HepG2 (cell line): ENCODE data around the gene CDC42EP1. TPM values are rescaled to one million over a fixed set of nuclear protein-coding genes. Genes with fewer than 3 reads are reported as not detected.

Source experiments
- GFI1 ChIP-seq: sonication (generic); formaldehyde crosslinking; IDR thresholded peaks from 2 replicates; pipeline ENCODE4 v1.5.0; 2020; ENCODE audit warnings: missing genetic modification reagents, mild to moderate bottlenecking, borderline replicate concordance
- NFE2L2 ChIP-seq: fragments of 150-350 bp; IDR thresholded peaks from 2 replicates; pipeline ENCODE4 v1.6.1; 2014; ENCODE audit warnings: low read length
- NONO ChIP-seq, 2 experiments: fragments of 450-650 bp in 1 of 2; sonication (generic) in 1 of 2; formaldehyde crosslinking in 1 of 2; IDR thresholded peaks in 1 of 2; conservative IDR thresholded peaks in 1 of 2; 2 replicates each; pipeline versions ENCODE4 v1.6.1 to v1.8.0; 2017 to 2022; ENCODE audit warnings: mild to moderate bottlenecking in 1 of 2, missing genetic modification reagents in 1 of 2, moderate library complexity in 1 of 2
- SAFB2 ChIP-seq: sonication (generic); formaldehyde crosslinking; IDR thresholded peaks from 2 replicates; pipeline ENCODE4 v1.5.1; 2020; ENCODE audit warnings: missing genetic modification reagents, low read depth, mild to moderate bottlenecking, borderline replicate concordance
- SUZ12 ChIP-seq: fragments of 150-350 bp; IDR thresholded peaks from 2 replicates; pipeline ENCODE4 v1.6.1; 2014; ENCODE audit warnings: low read depth, low read length
- ZBTB46 ChIP-seq: sonication (generic); formaldehyde crosslinking; IDR thresholded peaks from 2 replicates; pipeline ENCODE4 v1.4.0; 2020; ENCODE audit warnings: mild to moderate bottlenecking, missing genetic modification reagents, borderline replicate concordance
- ZNF160 ChIP-seq: sonication (generic); formaldehyde crosslinking; IDR thresholded peaks from 2 replicates; pipeline ENCODE4 v1.8.0; 2022; ENCODE audit warnings: mild to moderate bottlenecking, inconsistent platforms, missing genetic modification reagents
- ZNF326 ChIP-seq: sonication (generic); formaldehyde crosslinking; IDR thresholded peaks from 2 replicates; pipeline ENCODE4 v1.4.0; 2020; ENCODE audit warnings: missing genetic modification reagents, borderline replicate concordance
- ZNF670 ChIP-seq: sonication (generic); formaldehyde crosslinking; IDR thresholded peaks from 2 replicates; pipeline ENCODE4 v1.8.0; 2022; ENCODE audit warnings: mild to moderate bottlenecking, missing genetic modification reagents, borderline replicate concordance
- ZNF773 ChIP-seq: sonication (generic); formaldehyde crosslinking; IDR thresholded peaks from 2 replicates; pipeline ENCODE4 v1.4.0; 2020; ENCODE audit warnings: missing genetic modification reagents, borderline replicate concordance
- ZNF841 ChIP-seq: sonication (generic); formaldehyde crosslinking; IDR thresholded peaks from 2 replicates; pipeline ENCODE4 v1.8.1; 2023; ENCODE audit warnings: missing genetic modification reagents, borderline replicate concordance
- ZSCAN12 ChIP-seq: sonication (generic); formaldehyde crosslinking; IDR thresholded peaks from 2 replicates; pipeline ENCODE4 v1.9.0; 2021; ENCODE audit warnings: mild to moderate bottlenecking, missing genetic modification reagents
- polyA plus RNA-seq, 8 experiments: library from polyadenylated mRNA; depleted of rRNA in 3 of 8; stranded (reverse) in 7 of 8; unstranded in 1 of 8; fragments of >200 nt; fragmentation: Illumina TruSeq in 4 of 8; extraction: Trizol in 4 of 8; gene quantifications; 2 replicates each; pipeline versions ENCODE4 v1.2.1 to v1.2.3, GENCODE V29; 2011 to 2016; ENCODE audit warnings: low read depth in 4 of 8, missing spikeins in 1 of 8, mixed read lengths in 1 of 8; ENCODE audit not compliant: insufficient read depth in 1 of 8
- total RNA-seq, 5 experiments: library from RNA; depleted of rRNA; stranded (reverse); fragments of >200 nt; fragmentation: Illumina TruSeq; extraction: Trizol; gene quantifications; 2 replicates each; pipeline ENCODE4 v1.2.3, GENCODE V29; 2016; ENCODE audit warnings: low read depth in 1 of 5
- TF ChIP-seq, protein P1 (sequence below): sonication (generic); formaldehyde crosslinking; IDR thresholded peaks from 2 replicates; pipeline ENCODE4 v1.9.0; 2021; ENCODE audit warnings: missing genetic modification reagents, borderline replicate concordance
- TF ChIP-seq, protein P2 (sequence below): sonication (generic); formaldehyde crosslinking; IDR thresholded peaks from 2 replicates; pipeline ENCODE4 v1.4.0; 2020; ENCODE audit warnings: mild to moderate bottlenecking, missing genetic modification reagents
- TF ChIP-seq, protein P3 (sequence below), 2 experiments: sonication (generic) in 1 of 2; formaldehyde crosslinking in 1 of 2; IDR thresholded peaks; 2 replicates each; pipeline versions ENCODE4 v1.4.0 to v1.6.1; 2018 to 2020; ENCODE audit warnings: missing genetic modification reagents in 2 of 2, borderline replicate concordance in 1 of 2, low read depth in 1 of 2, mild to moderate bottlenecking in 1 of 2, missing biosample characterization in 1 of 2

Gene CDC42EP1
- total and polyA plus RNA-seq, 2 of the 13 experiments (the other 11 are each of a cell fraction or from before 2014, with no cell fraction given): 17.1 to 29.5 TPM

DNA sequence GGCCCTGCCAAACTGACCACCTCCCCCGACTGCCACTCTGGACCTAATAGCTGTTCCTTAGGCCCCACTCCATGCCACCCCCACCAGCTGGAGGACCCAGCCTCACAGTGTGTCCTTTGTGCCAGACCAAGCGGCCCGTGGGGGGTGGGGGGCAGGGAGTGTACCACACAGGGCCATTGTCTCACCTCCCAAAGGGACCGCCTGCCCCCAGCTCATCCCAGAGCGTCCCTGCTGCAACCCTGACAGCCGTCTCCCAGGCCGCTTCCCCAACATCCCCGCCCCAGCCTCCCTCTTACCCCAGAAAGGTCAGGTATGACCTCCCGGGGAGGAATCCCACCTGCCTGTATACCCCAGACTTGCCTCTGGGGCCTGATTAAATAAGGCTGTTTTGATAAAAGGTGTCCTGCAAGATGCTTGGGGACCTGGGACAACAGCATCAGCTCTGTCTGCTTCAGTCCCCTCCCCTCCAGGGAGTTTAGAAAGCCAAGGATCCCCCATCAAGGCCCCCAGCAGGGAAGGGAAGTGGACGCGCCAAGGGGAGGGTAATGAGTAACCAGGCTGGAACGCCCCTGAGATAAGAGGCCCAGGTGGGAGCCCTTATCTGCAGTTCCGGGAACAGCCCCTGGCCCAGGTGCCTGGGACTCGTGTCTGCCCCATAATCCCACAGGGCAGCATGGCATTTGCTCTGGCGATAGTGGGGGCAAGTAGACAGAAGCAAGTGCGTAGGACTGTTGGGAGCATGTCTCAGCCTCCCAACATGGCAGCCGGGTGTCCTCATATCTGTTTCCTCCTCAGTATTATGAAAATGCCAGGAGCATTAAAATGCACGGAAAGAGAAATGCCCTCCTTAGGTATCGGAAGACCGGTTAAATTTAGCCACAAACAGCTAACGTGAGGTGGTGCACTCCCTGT lies 9.0 kb downstream of the CDC42EP1 start (continued):
- TF ChIP-seq, protein P1, sequence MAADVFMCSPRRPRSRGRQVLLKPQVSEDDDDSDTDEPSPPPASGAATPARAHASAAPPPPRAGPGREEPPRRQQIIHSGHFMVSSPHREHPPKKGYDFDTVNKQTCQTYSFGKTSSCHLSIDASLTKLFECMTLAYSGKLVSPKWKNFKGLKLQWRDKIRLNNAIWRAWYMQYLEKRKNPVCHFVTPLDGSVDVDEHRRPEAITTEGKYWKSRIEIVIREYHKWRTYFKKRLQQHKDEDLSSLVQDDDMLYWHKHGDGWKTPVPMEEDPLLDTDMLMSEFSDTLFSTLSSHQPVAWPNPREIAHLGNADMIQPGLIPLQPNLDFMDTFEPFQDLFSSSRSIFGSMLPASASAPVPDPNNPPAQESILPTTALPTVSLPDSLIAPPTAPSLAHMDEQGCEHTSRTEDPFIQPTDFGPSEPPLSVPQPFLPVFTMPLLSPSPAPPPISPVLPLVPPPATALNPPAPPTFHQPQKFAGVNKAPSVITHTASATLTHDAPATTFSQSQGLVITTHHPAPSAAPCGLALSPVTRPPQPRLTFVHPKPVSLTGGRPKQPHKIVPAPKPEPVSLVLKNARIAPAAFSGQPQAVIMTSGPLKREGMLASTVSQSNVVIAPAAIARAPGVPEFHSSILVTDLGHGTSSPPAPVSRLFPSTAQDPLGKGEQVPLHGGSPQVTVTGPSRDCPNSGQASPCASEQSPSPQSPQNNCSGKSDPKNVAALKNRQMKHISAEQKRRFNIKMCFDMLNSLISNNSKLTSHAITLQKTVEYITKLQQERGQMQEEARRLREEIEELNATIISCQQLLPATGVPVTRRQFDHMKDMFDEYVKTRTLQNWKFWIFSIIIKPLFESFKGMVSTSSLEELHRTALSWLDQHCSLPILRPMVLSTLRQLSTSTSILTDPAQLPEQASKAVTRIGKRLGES (CRISPR knock-in tag): no peak; the same call in 1 of the 2 replicates
- TF ChIP-seq NFE2L2: no peak
- no peak for TF ChIP-seq ZNF773 (CRISPR knock-in tag)
- TF ChIP-seq, protein P2, sequence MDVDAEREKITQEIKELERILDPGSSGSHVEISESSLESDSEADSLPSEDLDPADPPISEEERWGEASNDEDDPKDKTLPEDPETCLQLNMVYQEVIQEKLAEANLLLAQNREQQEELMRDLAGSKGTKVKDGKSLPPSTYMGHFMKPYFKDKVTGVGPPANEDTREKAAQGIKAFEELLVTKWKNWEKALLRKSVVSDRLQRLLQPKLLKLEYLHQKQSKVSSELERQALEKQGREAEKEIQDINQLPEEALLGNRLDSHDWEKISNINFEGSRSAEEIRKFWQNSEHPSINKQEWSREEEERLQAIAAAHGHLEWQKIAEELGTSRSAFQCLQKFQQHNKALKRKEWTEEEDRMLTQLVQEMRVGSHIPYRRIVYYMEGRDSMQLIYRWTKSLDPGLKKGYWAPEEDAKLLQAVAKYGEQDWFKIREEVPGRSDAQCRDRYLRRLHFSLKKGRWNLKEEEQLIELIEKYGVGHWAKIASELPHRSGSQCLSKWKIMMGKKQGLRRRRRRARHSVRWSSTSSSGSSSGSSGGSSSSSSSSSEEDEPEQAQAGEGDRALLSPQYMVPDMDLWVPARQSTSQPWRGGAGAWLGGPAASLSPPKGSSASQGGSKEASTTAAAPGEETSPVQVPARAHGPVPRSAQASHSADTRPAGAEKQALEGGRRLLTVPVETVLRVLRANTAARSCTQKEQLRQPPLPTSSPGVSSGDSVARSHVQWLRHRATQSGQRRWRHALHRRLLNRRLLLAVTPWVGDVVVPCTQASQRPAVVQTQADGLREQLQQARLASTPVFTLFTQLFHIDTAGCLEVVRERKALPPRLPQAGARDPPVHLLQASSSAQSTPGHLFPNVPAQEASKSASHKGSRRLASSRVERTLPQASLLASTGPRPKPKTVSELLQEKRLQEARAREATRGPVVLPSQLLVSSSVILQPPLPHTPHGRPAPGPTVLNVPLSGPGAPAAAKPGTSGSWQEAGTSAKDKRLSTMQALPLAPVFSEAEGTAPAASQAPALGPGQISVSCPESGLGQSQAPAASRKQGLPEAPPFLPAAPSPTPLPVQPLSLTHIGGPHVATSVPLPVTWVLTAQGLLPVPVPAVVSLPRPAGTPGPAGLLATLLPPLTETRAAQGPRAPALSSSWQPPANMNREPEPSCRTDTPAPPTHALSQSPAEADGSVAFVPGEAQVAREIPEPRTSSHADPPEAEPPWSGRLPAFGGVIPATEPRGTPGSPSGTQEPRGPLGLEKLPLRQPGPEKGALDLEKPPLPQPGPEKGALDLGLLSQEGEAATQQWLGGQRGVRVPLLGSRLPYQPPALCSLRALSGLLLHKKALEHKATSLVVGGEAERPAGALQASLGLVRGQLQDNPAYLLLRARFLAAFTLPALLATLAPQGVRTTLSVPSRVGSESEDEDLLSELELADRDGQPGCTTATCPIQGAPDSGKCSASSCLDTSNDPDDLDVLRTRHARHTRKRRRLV (CRISPR knock-in tag): peak; percentile 83
- TF ChIP-seq, protein P3, sequence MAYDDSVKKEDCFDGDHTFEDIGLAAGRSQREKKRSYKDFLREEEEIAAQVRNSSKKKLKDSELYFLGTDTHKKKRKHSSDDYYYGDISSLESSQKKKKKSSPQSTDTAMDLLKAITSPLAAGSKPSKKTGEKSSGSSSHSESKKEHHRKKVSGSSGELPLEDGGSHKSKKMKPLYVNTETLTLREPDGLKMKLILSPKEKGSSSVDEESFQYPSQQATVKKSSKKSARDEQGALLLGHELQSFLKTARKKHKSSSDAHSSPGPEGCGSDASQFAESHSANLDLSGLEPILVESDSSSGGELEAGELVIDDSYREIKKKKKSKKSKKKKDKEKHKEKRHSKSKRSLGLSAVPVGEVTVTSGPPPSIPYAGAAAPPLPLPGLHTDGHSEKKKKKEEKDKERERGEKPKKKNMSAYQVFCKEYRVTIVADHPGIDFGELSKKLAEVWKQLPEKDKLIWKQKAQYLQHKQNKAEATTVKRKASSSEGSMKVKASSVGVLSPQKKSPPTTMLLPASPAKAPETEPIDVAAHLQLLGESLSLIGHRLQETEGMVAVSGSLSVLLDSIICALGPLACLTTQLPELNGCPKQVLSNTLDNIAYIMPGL (CRISPR knock-in tag; IDR thresholded peaks at IDR 0.05; ENCODE audit: borderline replicate concordance in 1 of 2, low read depth in 1 of 2): peak; percentile 31 to 52; a peak in 2 of 4 replicates
- no peak for TF ChIP-seq SUZ12
- no peak for TF ChIP-seq ZSCAN12
- TF ChIP-seq ZNF326 (CRISPR knock-in tag): peak; percentile 99
- TF ChIP-seq ZNF841 (CRISPR knock-in tag): no peak; the same call in 1 of the 2 replicates
- no peak for TF ChIP-seq NONO (IDR thresholded peaks at IDR 0.05)
- TF ChIP-seq NONO (CRISPR knock-in tag; conservative IDR thresholded peaks at IDR 0.05): peak; percentile 54
- TF ChIP-seq ZBTB46 (CRISPR knock-in tag): no peak
- TF ChIP-seq GFI1 (CRISPR knock-in tag): no peak; the same call in 1 of the 2 replicates
- TF ChIP-seq SAFB2 (CRISPR knock-in tag): peak; percentile 61
- no peak for TF ChIP-seq ZNF160 (CRISPR knock-in tag)
- peak; percentile 83; the same call in 1 of the 2 replicates for TF ChIP-seq ZNF670 (CRISPR knock-in tag)
